UCSD-AML1 (cell line): Measurements from ENCODE around the gene RET.

Experiments used
- DNase-seq: peaks from one replicate; lab custom pipeline; 2025; ENCODE audit not compliant: unreplicated experiment; lab: John Stamatoyannopoulos, UW

The RET gene

GRCh38 chr10:43105956-43106229 is 29.0 kb downstream of the RET start:
- no peak for DNase-seq

GRCh38 chr10:43106256-43107091 is 29.6 kb downstream of the RET start:
- no peak for DNase-seq

GRCh38 chr10:43108951-43109350 is 32.1 kb downstream of the RET start:
- DNase-seq = no peak

- DNase-seq = no peak
Observed at GRCh38 chr10:43109671-43110249, 32.9 kb downstream of the RET start.

GRCh38 chr10:43110338-43111071 is 33.6 kb downstream of the RET start:
- no peak for DNase-seq

- DNase-seq = no peak
Observed at GRCh38 chr10:43111101-43111500, 34.2 kb downstream of the RET start.

- no peak for DNase-seq
Observed at GRCh38 chr10:43111921-43112607, 35.2 kb downstream of the RET start.

GRCh38 chr10:43112608-43112961 is 35.7 kb downstream of the RET start:
- no peak for DNase-seq

GRCh38 chr10:43113201-43114087 is 36.6 kb downstream of the RET start:
- no peak for DNase-seq

- no peak for DNase-seq
Observed at GRCh38 chr10:43114088-43114742, 37.3 kb downstream of the RET start.

- no peak for DNase-seq
Observed at GRCh38 chr10:43114743-43115611, 38.1 kb downstream of the RET start.

- no peak for DNase-seq
Observed at GRCh38 chr10:43115881-43116595, 39.2 kb downstream of the RET start.

GRCh38 chr10:43116596-43116995 is 39.7 kb downstream of the RET start:
- DNase-seq = no peak

- no peak for DNase-seq
Observed at GRCh38 chr10:43117031-43117776, 40.3 kb downstream of the RET start.

- no peak for DNase-seq
Observed at GRCh38 chr10:43117777-43118583, 41.1 kb downstream of the RET start.

- no peak for DNase-seq
Observed at GRCh38 chr10:43118631-43119415, 42.0 kb downstream of the RET start.
